Astrocyte of the cerebellum (primary cell): ENCODE measurements around the gene DOCK4.

Experiments
- DNase-seq: peaks from one replicate; pipeline ENCODE4 v3.0.0-alpha.2; 2011; ENCODE audit warnings: low read depth
- H3K4me3 ChIP-seq: 2 replicates; pipeline ENCODE4 v1.5.1; 2011; ENCODE audit warnings: mild to moderate bottlenecking, low read depth, low read length, moderate library complexity
- CTCF ChIP-seq: IDR thresholded peaks from 2 replicates; pipeline ENCODE4 v1.5.1; 2012; ENCODE audit warnings: low read length, low read depth, moderate library complexity, mild to moderate bottlenecking; ENCODE audit errors: missing control alignments
- in situ Hi-C: cut with HindIII; loops from 2 replicates; pipeline ENCODE4 v1.10.0; 2017; ENCODE audit warnings: low sequenced_read_pairs

DOCK4 gene

GRCh38 chr7:111763221-111763801 is 442.9 kb downstream of the DOCK4 start:
- TF ChIP-seq CTCF = peak; percentile 67
- in situ Hi-C loops = loop anchor here (25.0 kb wide), 1 partner anchor 649 kb away; no protein-coding TSS in a partner anchor
- H3K4me3 ChIP-seq = no peak overlapping the region
- DNase-seq = peak; percentile 67

- no peak for TF ChIP-seq CTCF
- in situ Hi-C loops = loop anchor here (25.0 kb wide), 1 partner anchor 650 kb away; no protein-coding TSS in a partner anchor
- no peak for DNase-seq
- H3K4me3 ChIP-seq = no peak overlapping the region
Measured at GRCh38 chr7:111762799-111763198, 443.4 kb downstream of the DOCK4 start.

GRCh38 chr7:111762211-111762610 is 444.0 kb downstream of the DOCK4 start:
- TF ChIP-seq CTCF = no peak
- H3K4me3 ChIP-seq = no peak overlapping the region
- in situ Hi-C loops = loop anchor here (25.0 kb wide), 1 partner anchor 650 kb away; no protein-coding TSS in a partner anchor
- DNase-seq = no peak

- no peak for TF ChIP-seq CTCF
- no peak overlapping the region for H3K4me3 ChIP-seq
Measured at GRCh38 chr7:111760043-111760442, 446.2 kb downstream of the DOCK4 start.

GRCh38 chr7:111758332-111758731 is 447.9 kb downstream of the DOCK4 start:
- H3K4me3 ChIP-seq = no peak overlapping the region
- TF ChIP-seq CTCF = no peak
- in situ Hi-C loops = loop anchor here (25.0 kb wide), 1 partner anchor 654 kb away; no protein-coding TSS in a partner anchor
- no peak for DNase-seq

More at GRCh38 chr7:111760043-111760442, 446.2 kb downstream of the DOCK4 start:
- no peak for DNase-seq
- in situ Hi-C loops = loop anchor here (25.0 kb wide), 1 partner anchor 652 kb away; no protein-coding TSS in a partner anchor

- TF ChIP-seq CTCF = no peak
- in situ Hi-C loops = loop anchor here (25.0 kb wide), 1 partner anchor 656 kb away; no protein-coding TSS in a partner anchor
- peak; percentile 41 for DNase-seq
- peak overlapping the region; percentile 14 for H3K4me3 ChIP-seq
Measured at GRCh38 chr7:111756687-111757178, 449.5 kb downstream of the DOCK4 start.
